ENCODE data around the gene CRIP2.

The CRIP2 gene

GRCh38 chr14:105484069-105484996 is 9.7 kb downstream of the CRIP2 start:
- no peak for TF ChIP-seq CTCF (conservative IDR thresholded peaks at IDR 0.05; ENCODE audit: control insufficient read depth, insufficient read depth, low read depth, low read length)
- no peak for DNase-seq (ENCODE audit: low read depth)
- no peak overlapping the region for H3K4me3 ChIP-seq (ENCODE audit: control insufficient read depth, low read depth, low read length)

- no peak overlapping the region for H3K4me3 ChIP-seq (ENCODE audit: control insufficient read depth, low read depth, low read length)
- DNase-seq (ENCODE audit: low read depth): no peak
- no peak for TF ChIP-seq CTCF (conservative IDR thresholded peaks at IDR 0.05; ENCODE audit: control insufficient read depth, insufficient read depth, low read depth, low read length)
Observed at GRCh38 chr14:105484997-105485393, 10.4 kb downstream of the CRIP2 start.

- TF ChIP-seq CTCF (conservative IDR thresholded peaks at IDR 0.05; ENCODE audit: control insufficient read depth, insufficient read depth, low read depth, low read length): no peak
- no peak for DNase-seq (ENCODE audit: low read depth)
- H3K4me3 ChIP-seq (ENCODE audit: control insufficient read depth, low read depth, low read length): no peak overlapping the region
Observed at GRCh38 chr14:105485739-105486162, 11.1 kb downstream of the CRIP2 start.

GRCh38 chr14:105486163-105486973 is 11.7 kb downstream of the CRIP2 start, which contains the start of gene CRIP1:
TSS of gene CRIP1 (plus strand) at chr14:105486886. CDS start at chr14:105487260, 374 bp downstream.
- DNase-seq (ENCODE audit: low read depth): no peak
- TF ChIP-seq CTCF (conservative IDR thresholded peaks at IDR 0.05; ENCODE audit: control insufficient read depth, insufficient read depth, low read depth, low read length): no peak
- no peak within 1 kb of the TSS for H3K4me3 ChIP-seq (ENCODE audit: control insufficient read depth, low read depth, low read length)

GRCh38 chr14:105486974-105487448 is 12.4 kb downstream of the CRIP2 start:
- no peak for DNase-seq (ENCODE audit: low read depth)

More at GRCh38 chr14:105486974-105487448, 12.4 kb downstream of the CRIP2 start:
- H3K4me3 ChIP-seq (ENCODE audit: control insufficient read depth, low read depth, low read length): no peak overlapping the region
- TF ChIP-seq CTCF (conservative IDR thresholded peaks at IDR 0.05; ENCODE audit: control insufficient read depth, insufficient read depth, low read depth, low read length): no peak
